Psoas muscle (tissue), 8 donors: ENCODE measurements around the gene CDH26. TPM values are rescaled to one million over a fixed set of nuclear protein-coding genes. Genes with fewer than 3 reads are reported as not detected.

Experiments
- ATAC-seq, 4 donors: fragments of 200-7000 bp; cut with Tn5 transposase; one replicate each; pipeline ENCODE4 v1.9.1; 2020; ENCODE audit warnings: moderate library complexity in 3 of 4, mild to moderate bottlenecking in 2 of 4
- DNase-seq, 2 donors: peaks; one replicate each; pipeline ENCODE4 v3.0.0-alpha.2; 2020
- H3K27ac ChIP-seq: fragments of 200-600 bp; one replicate; pipeline ENCODE4 v1.8.0; 2022
- H3K27me3 ChIP-seq, 3 donors: fragments of 200-600 bp in 1 of 3; one replicate each; pipeline versions ENCODE4 v1.6.1 to v1.8.0; 2013 to 2022; ENCODE audit warnings: low read length in 2 of 3, mild to moderate bottlenecking in 2 of 3, moderate library complexity in 1 of 3; ENCODE audit not compliant: insufficient read depth in 3 of 3
- H3K36me3 ChIP-seq, 2 donors: fragments of 200-600 bp in 1 of 2; one replicate each; pipeline versions ENCODE4 v1.6.1 to v1.8.0; 2013 to 2022; ENCODE audit warnings: low read depth in 1 of 2, mild to moderate bottlenecking in 1 of 2, moderate library complexity in 1 of 2; ENCODE audit not compliant: insufficient read depth in 1 of 2
- H3K4me1 ChIP-seq: fragments of 200-600 bp; one replicate; pipeline ENCODE4 v1.8.0; 2022
- H3K4me3 ChIP-seq: fragments of 200-600 bp; one replicate; pipeline ENCODE4 v1.8.0; 2022; ENCODE audit warnings: mild to moderate bottlenecking
- H3K9me3 ChIP-seq: fragments of 200-600 bp; one replicate; pipeline ENCODE4 v1.8.0; 2022
- WGBS, 3 donors: extraction: QIAGEN DNeasy Blood & Tissue Kit; methylation state at CpG; one replicate each; pipeline versions ENCODE4 v1.1.6 to v1.1.7; 2013; 5-methylcytosine and 5-hydroxymethylcytosine counted together
- intact Hi-C, 2 donors: fragments of 100-400 bp; cut with DNase I; formaldehyde crosslinking; loops; one replicate each; pipeline versions ENCODE4 v1.11.0 to v1.14.2; 2022
- polyA plus RNA-seq, 3 donors: library from polyadenylated mRNA; stranded (reverse); fragments of 200-250 nt; gene quantifications; one replicate each; pipeline ENCODE4 v1.2.3, GENCODE V29; 2013
- total RNA-seq, 4 donors: library from RNA; stranded (reverse); fragmentation: NEBNext Ultra II Directional in 2 of 4; extraction: Animal tissue kit (Norgen Biotek cat#: 25700) in 2 of 4; gene quantifications; one replicate each; pipeline versions ENCODE4 v1.2.1 to v1.2.4, GENCODE V29; 2021 to 2023
- TF ChIP-seq, protein P1 (sequence below): fragments of 200-600 bp; IDR thresholded peaks from one replicate; pipeline ENCODE4 v1.8.0; 2022; ENCODE audit warnings: antibody characterized with exemption
- donor health status: healthy with polysubstance abuse.
- donor health status: DM: no; HTN: no; CAD: no; lungs with moderate emphysema.
- donor health status: Bipolar disorder and iron deficiency.
- donor health status: healthy.
- donor health status: DM: yes; HTN: yes; CAD: no.
- donor health status: DM: no; HTN: no; CAD: no.
- donor health status: DM: no; HTN: no; CAD: no.
- donor health status: DM: yes; HTN: yes; CAD: no.

The CDH26 gene
- total and polyA plus RNA-seq, 7 donors, result 0.18 to 0.77 (median 0.32) TPM

- ATAC-seq, result peak; percentile 62 to 83 (median 72)
- DNase-seq, result peak in 1 of 2 donors; percentile 54
- 47 to 53% (median 50%) methylated on average over 16 to 17 of the region's 17 CpGs for WGBS, 3 donors
- intact Hi-C loops, result no loop called here
- Histone ChIP-seq H3K27me3 (no peaks in the 10 kb centered on the region), H3K4me1 (peaks cover 10% of the 10 kb centered on the region), H3K9me3 (no peaks in the 10 kb centered on the region), H3K4me3 (no peak overlapping the region), H3K36me3 (no peaks in the 10 kb centered on the region), H3K27ac (no peak overlapping the region)
- TF ChIP-seq, protein P1, sequence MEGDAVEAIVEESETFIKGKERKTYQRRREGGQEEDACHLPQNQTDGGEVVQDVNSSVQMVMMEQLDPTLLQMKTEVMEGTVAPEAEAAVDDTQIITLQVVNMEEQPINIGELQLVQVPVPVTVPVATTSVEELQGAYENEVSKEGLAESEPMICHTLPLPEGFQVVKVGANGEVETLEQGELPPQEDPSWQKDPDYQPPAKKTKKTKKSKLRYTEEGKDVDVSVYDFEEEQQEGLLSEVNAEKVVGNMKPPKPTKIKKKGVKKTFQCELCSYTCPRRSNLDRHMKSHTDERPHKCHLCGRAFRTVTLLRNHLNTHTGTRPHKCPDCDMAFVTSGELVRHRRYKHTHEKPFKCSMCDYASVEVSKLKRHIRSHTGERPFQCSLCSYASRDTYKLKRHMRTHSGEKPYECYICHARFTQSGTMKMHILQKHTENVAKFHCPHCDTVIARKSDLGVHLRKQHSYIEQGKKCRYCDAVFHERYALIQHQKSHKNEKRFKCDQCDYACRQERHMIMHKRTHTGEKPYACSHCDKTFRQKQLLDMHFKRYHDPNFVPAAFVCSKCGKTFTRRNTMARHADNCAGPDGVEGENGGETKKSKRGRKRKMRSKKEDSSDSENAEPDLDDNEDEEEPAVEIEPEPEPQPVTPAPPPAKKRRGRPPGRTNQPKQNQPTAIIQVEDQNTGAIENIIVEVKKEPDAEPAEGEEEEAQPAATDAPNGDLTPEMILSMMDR, result no peak
Measured at GRCh38 chr20:60011512-60012507, 53.6 kb downstream of the CDH26 start.

- no peak overlapping the region for H3K4me3 ChIP-seq
- H3K27ac ChIP-seq, result no peak overlapping the region
- WGBS, 3 donors, result 48 to 55% (median 50%) methylated on average over 3 of the region's 3 CpGs
- no peaks in the 10 kb centered on the region for H3K36me3 ChIP-seq
- H3K9me3 ChIP-seq, result no peaks in the 10 kb centered on the region
- TF ChIP-seq, protein P1, result no peak
- intact Hi-C loops, result no loop called here
- ATAC-seq (no peak), DNase-seq (no peak)
- H3K4me1 ChIP-seq, result peaks cover 7% of the 10 kb centered on the region
- H3K27me3 ChIP-seq, result no peaks in the 10 kb centered on the region
Measured at GRCh38 chr20:60013296-60014139, 55.3 kb downstream of the CDH26 start.

DNA sequence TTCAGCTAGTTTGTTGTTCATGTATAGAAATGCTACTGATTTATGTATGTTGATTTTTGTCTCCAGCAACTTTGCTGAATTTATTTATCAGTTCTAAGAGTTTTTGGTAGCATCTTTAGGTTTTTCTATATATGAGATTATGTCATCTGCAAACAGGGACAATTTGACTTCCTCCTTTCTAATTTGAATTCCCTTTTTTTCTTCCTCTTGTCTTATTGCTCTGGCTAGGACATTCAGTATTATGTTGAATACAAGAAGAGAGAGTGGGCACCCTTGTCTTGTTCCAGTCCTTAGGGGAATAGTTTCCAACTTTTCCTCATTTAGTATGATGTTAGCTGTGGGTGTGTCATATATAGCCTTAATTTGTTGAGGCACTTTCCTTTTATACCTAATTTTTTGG lies 58.2 kb downstream of the CDH26 start:
- H3K27me3 ChIP-seq, result no peaks in the 10 kb centered on the region
- ATAC-seq, result no peak
- H3K27ac ChIP-seq, result no peak overlapping the region
- no peak overlapping the region for H3K4me3 ChIP-seq
- TF ChIP-seq, protein P1, result no peak
- no peaks in the 10 kb centered on the region for H3K36me3 ChIP-seq
- no peak for DNase-seq
- no peaks in the 10 kb centered on the region for H3K9me3 ChIP-seq
- H3K4me1 ChIP-seq, result peaks cover under 1% of the 10 kb centered on the region
- intact Hi-C loops, result no loop called here

DNA sequence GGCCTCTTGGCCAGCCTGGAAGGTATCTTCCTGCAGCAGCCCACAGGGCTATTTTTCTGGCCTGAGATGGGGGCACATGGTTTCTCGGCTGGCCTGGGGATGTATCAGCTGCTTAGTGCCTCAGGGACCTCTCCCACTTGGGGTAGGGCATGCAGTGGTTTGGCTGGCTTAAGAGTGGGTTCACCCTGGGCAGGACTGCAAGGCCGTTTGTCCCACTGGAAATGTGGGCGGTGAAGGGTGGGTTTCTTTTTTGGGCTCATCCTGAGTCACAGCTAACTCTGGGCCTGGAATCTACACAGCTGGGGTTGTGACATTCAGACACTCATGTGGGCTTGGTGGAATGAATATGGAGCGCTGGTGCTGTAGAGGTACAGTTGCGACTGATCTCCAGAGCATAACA lies 62.0 kb downstream of the CDH26 start:
- 90 to 96% (median 90%) methylated on average over 5 of the region's 5 CpGs for WGBS, 3 donors
- H3K9me3 ChIP-seq, result no peaks in the 10 kb centered on the region
- no peak overlapping the region for H3K27ac ChIP-seq
- intact Hi-C loops, result no loop called here
- no peaks in the 10 kb centered on the region for H3K36me3 ChIP-seq
- no peaks in the 10 kb centered on the region for H3K4me1 ChIP-seq
- ATAC-seq (no peak), DNase-seq (no peak)
- TF ChIP-seq, protein P1, result no peak
- no peaks in the 10 kb centered on the region for H3K27me3 ChIP-seq
- H3K4me3 ChIP-seq, result no peak overlapping the region
